Right lobe of liver (tissue), 4 donors: ENCODE data around the gene MTHFD2L.

Experiments
- CTCF ChIP-seq, 4 donors: fragments of 200-600 bp in 3 of 4; fragments of 450-650 bp in 1 of 4; IDR thresholded peaks; one replicate each; pipeline versions ENCODE4 v1.5.1 to v1.8.0; 2016 to 2022; ENCODE audit warnings: antibody characterized with exemption in 4 of 4, mild to moderate bottlenecking in 2 of 4
- POLR2A ChIP-seq: fragments of 450-650 bp; IDR thresholded peaks from one replicate; pipeline ENCODE4 v1.6.1; 2017; ENCODE audit warnings: antibody characterized with exemption, mild to moderate bottlenecking
- donor health status: DM: no; HTN: no; CAD: no.
- donor health status: DM: no; HTN: no; CAD: no.
- donor health status: DM: no; HTN: yes; CAD: no.

GRCh38 chr4:74117024-74117534 lies 40.8 kb upstream of the MTHFD2L start:
- TF ChIP-seq CTCF (IDR thresholded peaks at IDR 0.05) (no peak), POLR2A (no peak)
